Embryonic facial prominence (tissue), 1 donor: Measurements from ENCODE around the gene SULT1A2.
"Not testable (repeated sequence)": the region's sequence is repeated elsewhere in the genome, so short reads cannot be mapped to it uniquely, and the experiment has no call there.

Experiments
- DNase-seq: peaks from one replicate; pipeline ENCODE4 v3.0.0-alpha.2; 2016; ENCODE audit errors: extremely low spot score

The SULT1A2 gene

DNA sequence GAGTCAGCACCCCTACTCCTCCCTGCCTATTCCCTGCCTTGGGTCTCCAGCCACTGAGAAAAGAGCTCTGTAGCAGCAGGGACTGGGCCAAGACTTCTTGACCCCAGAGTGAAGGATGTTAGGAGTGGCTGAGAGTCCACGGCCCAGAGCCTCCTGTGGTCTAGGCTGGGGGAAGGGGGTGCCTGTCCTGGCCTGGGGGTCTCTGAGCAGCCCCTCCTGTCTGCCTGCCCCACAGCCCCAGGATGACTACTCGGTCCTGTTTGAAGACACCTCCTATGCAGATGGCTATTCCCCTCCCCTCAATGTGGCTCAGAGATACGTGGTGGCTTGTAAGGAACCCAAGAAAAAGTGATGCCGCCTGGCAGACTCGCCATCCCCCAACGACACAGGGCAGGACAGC, 5.5 kb downstream of the SULT1A2 start:
- no peak for DNase-seq

- DNase-seq: no peak
Measured at GRCh38 chr16:28590384-28591340, 6.2 kb downstream of the SULT1A2 start.

DNA sequence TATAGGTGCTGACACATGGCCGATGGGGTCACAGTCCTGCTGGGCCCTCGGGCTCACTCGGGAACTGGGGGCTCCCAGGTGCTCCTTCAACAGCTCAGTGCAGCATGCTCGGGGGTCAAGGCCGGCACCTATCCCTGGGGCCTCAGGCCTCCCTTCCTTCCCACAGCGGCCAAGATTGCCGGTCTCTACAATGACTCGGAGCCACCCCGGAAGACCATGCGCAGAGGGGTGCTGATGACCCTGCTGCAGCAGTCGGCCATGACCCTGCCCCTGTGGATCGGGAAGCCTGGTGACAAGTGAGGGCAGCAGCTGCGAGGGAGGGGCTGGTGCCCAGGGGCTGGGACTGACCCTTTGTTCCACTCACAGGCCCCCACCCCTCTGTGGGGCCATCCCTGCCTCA, 6.9 kb downstream of the SULT1A2 start:
- DNase-seq: no peak

GRCh38 chr16:28589069-28589468, 7.8 kb downstream of the SULT1A2 start:
- no peak for DNase-seq

DNA sequence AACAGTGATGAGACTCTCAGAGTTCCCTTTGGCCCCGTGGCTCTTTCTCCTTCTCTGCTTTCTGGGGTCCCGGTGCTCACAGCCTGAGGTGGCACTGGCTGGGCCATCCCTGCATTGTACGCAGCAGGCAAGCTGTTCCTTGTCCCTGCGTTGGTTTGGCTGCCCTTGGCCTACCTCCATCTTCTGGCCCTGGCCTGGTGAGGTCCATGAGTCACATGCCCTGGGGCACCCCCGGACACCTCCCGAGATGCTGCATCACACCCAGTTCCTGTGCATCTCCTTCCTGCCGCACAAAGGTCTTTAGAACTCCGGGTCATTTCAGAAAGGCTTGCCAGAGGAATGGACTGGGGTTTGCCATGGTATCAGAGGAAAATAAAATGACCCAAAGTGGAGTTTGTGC, 9.5 kb downstream of the SULT1A2 start:
- DNase-seq: no peak

DNA sequence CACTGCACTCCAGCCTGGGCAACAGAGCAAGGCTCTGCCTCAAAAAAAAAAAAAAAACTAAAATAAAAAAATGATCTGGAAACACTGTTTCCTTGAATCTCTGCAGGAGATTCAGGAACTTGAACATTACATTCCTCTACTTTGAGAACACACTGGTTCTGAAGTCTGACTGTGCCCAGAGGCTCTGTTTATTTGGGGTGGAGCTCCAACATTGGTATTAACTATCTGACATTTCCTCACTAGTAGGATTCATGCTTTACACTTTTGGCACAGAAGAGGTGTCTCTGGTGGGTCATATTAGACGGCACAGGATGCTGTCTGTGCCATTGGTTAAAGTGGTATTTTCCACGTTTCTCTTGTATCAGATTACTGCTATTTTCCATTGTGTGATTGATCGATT, 10.4 kb downstream of the SULT1A2 start:
- no peak for DNase-seq

GRCh38 chr16:28585674-28586073, 11.2 kb downstream of the SULT1A2 start:
- DNase-seq: no peak

GRCh38 chr16:28580726-28581315, 16.0 kb downstream of the SULT1A2 start:
- DNase-seq: no peak

- DNase-seq: no peak
Measured at GRCh38 chr16:28575446-28576109, 21.3 kb downstream of the SULT1A2 start.

DNA sequence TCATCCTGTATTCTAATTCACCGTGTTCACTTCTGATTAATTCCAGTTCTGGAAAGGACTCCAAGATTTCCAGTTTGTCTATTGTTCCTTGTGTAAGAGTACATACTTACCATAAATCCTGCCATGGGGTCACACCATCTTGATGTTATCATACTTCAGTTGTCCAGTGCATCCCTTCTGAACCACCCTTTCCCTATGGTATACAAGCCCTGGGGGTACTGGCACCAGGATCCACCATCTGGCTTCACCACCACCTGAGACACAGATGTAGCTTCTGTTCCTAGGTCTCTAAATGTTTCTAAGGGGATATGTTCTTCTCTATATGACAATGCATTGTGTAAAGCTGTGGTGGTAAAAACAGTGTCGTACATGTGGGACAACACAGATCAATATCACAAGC, 21.9 kb downstream of the SULT1A2 start:
- DNase-seq: no peak

DNA sequence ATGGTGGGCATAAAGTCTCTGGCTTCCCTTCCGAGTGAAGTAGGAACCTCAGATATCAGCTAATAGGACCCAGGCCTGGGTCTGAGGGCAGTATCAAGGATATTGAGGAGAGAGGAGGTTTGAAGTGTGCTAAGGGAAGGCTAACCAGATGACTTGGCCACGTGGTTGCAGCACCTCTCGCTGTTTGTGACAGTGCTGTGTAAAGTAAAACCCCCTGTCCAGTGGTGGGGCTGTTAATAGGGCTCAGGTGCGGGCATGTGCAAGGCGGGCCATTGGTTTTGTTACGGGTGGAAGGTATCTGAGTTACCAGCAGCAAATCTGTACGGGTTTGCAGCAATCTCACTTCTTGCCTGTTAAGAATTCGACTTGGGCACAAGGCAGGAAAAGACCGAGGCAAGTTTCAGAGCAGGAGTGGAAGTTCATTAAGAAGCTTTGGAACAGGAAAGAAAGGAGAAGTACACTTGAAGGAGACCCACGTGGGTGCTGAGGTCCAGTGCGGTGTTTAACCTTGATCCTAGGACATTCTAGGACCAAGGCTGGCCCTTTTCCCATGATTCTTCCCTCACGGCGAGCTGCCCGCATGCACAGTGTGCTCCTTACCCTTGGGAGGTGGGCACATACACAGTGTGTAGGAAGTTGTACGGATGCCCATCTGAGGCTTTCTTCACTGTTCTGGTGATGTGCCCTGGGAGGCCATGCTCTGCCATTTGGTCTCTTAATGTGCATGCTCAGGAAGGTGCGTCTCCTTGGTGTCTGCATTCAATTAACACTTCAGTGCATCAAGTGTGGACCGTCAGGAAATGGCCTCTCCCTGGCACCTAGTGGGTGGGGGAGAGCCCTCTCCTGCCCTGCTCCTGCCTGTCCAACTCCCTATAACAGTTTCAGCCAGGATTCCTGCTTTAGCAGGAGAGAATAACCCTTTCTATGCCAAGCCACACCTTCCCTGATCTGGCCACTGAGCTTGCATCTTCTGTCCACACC, 22.8 kb downstream of the SULT1A2 start:
- DNase-seq: no peak

DNA sequence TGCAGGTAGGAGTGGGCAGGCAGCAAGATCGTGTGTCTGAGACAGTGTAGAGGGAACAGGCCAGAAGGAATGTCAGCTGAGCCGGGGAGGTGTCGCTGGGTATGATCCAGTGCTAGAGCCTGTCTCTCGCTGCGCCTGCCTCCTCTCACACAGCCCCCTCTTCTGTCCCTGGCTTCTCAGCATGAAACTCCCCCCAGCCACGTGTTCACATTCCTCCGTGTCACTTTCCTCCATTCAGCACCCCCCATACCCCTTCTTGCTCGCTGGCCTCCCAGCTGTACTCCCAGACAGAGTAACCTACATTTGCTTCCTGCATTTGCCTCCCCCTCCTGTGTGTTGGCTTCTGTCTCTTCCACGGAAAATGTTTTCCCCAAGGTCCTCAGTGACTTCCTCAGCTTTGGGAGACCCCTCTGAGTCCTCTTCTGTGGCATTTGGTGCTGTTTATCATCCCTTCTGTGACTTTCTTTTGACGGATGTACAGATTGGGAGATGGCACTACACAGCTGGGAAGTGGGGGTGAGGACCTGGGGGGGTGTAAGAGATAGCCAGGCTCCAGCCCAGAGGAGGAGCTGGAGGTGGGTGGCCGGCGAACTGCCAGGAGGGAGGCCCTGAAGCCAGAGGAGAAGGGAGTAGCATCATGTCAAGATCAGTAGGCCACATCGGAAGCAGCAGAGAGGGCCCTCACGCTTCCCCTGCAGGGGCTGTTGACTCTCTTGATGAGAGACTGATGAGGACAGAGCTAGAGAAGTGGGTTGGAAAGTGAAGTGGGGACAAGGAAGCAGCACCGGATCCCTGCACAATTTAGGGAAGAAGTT, 23.9 kb downstream of the SULT1A2 start:
- DNase-seq: no peak

DNA sequence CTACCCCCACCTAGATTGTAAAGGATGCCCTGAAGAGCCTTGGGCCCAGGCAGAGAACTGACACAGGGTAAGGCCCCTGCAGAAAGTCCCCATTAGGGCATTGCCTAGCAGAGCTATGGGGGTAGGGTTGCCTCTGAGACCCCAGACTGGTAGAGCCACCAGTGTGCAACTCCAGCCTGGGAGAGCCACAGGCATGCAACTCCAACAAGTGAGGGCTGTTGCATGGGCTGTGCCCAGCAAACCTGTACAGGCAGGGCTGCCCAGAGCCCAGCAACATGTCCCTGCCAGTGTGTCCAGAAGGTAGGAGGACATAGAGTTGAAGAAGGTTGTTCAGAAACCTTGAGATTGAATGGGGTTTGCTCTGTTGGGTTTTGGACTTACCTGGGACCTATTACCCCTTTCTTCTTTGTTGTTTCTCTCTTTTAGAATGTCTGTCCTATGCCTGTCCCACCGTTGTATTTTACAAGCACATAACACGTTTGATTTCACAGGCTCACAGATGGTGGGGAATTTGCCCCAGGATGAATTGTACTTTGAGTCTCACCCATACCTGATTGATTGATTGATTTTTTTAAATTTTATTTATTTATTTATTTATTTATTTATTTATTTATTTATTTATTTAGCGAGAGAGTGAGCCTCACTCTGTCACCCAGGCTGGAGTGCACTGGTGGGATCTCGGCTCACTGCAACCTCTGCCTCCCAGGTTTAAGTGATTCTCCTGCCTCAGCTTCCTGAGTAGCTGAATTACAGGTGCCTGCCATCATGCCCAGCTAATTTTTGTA, 26.7 kb downstream of the SULT1A2 start:
- no peak for DNase-seq

- DNase-seq: no peak
Measured at GRCh38 chr16:28569021-28569420, 27.8 kb downstream of the SULT1A2 start.

- DNase-seq: no peak
Measured at GRCh38 chr16:28567292-28567691, 29.6 kb downstream of the SULT1A2 start.

- DNase-seq: not testable (repeated sequence)
Measured at GRCh38 chr16:28566233-28566925, 30.5 kb downstream of the SULT1A2 start.

DNA sequence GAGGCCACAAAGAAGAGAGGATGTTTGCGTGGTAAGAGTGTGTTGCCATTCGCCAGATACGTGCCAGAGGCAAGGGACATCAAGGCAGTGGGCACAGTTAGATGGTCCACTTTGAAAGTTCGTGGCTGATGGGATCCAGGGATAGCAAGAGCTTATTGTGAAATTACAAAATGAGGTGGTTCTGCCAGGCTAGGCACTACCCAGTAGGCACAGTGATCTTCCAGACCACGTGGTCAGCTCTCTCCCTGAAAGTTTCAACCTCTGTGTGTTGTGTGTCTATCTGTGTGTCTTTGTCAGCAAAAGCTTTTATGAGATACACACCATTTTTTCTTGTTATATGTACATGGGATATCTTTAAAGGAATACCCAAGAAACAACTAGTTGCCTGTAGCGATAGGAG, 33.6 kb downstream of the SULT1A2 start:
- no peak for DNase-seq

DNA sequence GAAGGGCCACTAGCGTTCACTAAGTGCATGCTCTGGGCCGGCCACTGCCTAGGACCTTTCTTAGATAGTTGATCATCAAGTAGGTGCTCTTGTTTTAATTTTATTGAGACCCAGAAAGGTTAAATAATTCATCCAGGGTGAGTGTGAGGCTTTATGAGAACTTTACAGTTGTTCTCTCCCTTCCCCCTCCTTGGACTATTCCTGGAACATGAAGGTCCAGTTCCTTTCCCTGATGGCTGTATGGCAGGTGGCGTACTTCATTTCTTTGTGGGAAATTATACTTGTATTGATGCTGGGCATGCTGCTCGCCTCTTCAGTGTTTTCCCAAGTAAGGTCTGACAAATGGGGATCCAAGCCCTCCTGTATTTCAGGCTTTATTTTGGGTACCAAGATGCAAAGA, 34.7 kb downstream of the SULT1A2 start:
- no peak for DNase-seq

DNA sequence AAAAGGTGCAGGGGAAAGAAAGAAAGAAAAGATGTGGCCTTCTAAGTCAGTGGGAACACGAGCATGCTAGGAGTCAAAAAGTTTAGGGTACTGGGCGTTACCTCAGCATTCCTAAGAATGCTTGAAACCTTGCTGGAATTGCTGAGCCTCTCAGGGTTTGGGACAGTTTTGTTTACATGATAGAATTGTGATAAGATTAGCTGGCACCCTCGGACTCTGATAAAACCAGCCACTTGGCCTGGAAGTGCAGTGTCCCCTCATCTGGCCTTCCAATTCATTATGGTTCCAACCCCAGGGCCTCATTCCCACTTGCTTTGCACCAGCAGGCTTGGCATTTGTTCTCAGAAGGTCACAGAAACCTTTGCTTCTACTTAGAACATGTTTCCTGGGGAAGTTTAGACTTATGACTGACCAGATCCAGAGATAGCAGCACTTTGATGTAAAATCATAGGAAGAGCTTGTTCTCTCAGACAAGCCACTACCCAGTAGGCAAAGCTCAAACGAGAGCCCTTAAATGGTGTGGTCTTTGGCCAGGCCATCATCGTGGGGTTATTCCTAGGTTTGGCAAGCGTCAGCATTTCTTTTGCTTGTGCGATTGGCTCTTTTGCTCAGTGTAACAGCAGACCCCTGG, 35.2 kb downstream of the SULT1A2 start:
- no peak for DNase-seq
